ENCODE data around the gene DEFB127.
A peak's percentile ranks its signal among the peaks of the same experiment; 100 is the strongest.
"Not testable (repeated sequence)": the region's sequence is repeated elsewhere in the genome, so short reads cannot be mapped to it uniquely, and the experiment has no call there.

Gene DEFB127, protein sequence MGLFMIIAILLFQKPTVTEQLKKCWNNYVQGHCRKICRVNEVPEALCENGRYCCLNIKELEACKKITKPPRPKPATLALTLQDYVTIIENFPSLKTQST

DNA sequence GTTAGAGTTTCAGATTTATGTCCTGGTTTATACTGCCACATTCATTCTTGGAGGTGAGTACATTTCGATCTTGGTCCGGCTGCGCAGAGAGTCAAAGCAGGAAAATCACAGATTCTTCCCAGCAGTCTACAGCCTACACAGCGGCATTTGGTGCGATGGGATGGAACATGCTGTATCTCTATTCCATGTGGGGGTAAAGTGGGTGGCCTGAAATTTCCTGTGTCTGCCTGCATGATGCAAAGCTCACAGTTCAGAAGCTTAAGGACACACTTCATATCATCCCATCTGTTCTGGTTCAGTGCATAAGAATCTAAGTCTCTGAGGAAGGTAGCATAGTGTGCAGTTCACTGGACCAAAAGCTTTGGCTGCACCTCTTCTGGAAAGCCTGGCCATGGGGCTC, at the start of gene DEFB127:
Gene DEFB127 (plus strand): TSS at position 301 of the 400 bp plus-strand sequence. CDS start 91 bp downstream, at position 392.
- DNase-seq (ENCODE audit: low read depth) = no peak

DNA sequence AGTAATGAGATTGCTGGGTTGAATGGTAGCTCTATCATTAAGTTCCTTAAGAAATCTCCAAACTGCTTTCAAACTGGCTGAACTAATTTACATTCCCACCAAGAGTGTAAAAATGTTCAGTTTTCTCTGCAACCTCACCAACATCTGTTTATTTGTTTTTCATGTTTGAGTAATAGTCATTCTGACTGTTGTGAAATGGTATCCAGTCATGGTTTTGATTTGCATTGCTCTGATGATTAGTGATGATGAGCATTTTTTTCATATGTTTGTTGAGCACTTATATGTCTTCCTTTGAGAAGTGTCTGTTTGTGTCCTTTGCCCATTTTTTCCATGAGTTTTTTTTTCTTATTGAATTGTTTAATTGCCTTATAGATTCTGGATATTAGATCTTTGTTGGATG, 44.9 kb upstream of the DEFB127 start:
- DNase-seq (ENCODE audit: low read depth) = no peak

DNA sequence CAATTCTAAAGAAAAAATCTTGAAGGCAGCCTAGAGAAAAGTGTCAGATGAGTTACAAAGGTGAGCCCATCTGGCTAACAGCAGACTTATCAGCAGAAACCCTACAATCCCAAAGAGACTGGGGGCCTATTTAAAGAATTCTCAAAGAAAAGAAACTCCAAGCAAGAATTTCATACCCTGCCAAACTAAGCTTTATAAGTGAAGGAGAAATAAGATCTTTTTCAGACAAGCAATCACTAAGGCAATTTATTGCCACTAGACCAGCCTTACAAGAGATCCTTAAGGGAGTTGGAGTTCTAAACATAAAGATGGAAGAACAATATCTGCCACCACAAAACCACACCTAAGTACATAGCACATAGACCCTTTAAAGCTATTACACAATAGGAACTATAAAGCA, 39.7 kb upstream of the DEFB127 start:
- DNase-seq (ENCODE audit: low read depth) = no peak

DNA sequence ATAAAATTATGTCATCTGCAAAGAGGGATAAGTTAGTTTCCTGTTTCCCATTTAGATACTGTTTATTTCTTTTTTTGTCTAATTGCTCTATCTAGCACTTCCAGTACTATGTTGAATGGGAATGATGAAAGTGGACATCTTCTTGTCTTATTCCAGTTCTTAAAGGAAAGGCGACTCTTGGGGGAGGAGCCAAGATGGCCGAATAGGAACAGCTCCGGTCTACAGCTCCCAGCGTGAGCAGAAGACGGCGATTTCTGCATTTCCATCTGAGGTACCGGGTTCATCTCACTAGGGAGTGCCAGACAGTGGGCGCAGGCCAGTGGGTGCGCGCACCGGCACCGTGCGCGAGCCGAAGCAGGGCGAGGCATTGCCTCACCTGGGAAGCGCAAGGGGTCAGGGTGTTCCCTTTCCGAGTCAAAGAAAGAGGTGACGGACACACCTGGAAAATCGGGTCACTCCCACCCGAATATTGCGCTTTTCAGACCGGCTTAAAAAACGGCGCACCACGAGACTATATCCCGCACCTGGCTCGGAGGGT, 27.4 kb upstream of the DEFB127 start:
- not testable (repeated sequence) for DNase-seq (ENCODE audit: low read depth)

DNA sequence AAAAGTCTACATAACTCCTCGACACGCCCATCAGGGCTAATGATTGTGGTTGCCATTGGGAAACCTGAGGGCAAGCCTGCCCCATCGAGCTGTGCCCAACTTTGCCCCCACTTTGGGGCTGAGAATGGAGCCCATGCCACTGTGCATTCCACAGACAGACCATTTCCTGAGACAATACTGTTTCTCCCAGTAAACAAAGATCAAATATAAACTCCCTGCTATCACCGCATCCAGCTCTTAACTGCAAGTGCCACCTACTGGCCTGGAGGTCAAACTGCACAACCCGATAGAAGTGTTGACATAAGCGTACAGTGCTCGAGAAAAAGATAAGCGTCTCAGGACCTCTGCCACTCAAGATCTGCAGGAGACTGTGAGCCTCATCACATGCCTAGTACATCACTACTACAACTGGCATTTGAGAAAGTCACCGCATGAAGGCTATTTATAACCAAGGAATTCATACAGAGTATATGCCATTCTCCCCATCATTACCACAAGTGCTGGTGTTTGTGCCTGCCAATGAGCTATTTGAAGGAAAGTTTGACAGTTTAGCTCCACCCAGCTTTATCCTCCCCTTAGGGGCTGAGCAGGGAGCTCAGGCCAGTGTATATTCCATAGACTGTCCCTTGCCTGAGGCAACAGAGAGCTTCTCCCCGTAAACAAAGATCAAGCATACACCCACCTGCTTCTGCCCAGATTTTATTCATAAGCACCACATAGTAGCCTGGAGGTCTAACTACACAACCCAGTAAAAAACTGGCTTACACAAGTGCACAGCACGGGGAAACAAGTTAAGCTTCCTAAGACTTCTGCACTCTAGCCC, 19.4 kb upstream of the DEFB127 start:
- no peak for DNase-seq (ENCODE audit: low read depth)

DNA sequence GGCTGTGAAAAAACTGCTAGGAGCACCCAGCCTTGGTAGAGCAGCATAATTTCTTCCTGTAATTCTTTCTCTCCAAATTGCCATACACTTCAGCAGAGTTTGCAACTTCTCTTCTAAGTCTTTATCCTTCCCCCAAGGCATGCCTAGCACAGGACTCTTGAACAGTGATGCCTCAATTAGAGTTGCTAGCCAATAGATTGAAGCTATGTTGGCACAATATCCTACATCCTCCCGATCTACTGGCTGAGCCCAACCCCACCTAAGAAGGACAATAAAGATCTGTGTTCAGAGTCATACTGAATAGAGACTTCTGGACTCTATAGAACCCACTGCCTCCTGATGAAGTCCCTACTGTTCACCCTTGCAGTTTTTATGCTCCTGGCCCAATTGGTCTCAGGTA, 15.0 kb upstream of the DEFB127 start, which contains the start of gene DEFB126:
Gene DEFB126 (plus strand): TSS at position 301 of the 400 bp plus-strand sequence. CDS start 39 bp downstream, at position 340.
- no peak for DNase-seq (ENCODE audit: low read depth)

DNA sequence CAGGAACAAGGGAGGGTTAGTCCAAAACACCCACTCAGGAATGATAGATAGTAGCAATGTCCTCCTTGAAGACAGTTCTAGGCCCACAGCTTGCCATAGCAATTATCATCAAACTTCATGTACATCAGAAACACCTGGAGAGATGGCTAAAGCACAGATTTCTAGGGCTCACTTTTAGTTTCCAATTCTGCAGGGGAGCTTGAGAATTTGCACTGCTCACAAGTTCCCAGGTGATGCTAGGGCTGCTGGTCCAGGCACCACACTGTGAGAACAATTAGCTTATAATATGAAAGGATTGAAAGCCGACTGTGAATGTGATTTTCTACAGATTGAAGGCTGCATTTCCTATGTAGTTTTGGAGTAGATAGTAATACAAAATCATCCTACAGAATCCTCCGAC, 11.4 kb upstream of the DEFB127 start:
- no peak for DNase-seq (ENCODE audit: low read depth)

DNA sequence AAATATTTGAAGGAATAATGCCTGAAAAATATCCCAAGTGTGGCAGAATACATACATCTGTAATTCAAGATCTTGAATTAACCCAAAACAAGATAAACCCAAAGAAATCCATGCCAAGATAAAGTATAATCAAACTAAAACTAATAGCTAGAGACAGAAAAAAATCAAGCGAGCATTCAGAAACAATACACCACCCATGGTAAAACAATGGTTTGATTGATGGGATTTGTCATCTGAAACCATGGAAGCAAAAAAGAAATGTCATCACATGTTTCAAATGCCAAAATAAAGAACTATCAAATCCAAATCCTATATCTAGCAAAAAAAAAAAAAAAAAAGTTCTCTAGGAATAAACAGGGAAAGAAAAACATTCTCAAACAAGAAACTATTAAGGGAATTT, 5.1 kb upstream of the DEFB127 start:
- no peak for DNase-seq (ENCODE audit: low read depth)

DNA sequence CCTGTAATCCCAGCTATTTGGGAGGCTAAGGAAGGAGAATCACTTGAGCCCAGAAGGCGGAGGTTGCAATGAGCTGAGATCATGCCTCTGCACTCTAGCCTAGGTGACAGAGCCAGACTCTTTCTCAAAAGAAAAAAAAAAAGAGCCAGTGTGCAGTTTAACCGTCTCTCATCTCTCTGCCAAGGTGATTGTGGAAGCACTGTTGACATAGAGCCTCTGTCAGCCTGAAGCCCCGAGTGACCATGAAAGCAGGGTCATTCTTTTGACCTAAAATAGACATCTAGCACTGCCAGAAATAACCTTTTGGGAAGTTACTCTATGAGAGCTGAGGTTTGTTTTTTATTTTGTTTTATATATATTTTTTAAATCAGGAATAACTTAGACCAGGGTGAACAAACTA, 7.4 kb downstream of the DEFB127 start:
- DNase-seq (ENCODE audit: low read depth) = no peak

DNA sequence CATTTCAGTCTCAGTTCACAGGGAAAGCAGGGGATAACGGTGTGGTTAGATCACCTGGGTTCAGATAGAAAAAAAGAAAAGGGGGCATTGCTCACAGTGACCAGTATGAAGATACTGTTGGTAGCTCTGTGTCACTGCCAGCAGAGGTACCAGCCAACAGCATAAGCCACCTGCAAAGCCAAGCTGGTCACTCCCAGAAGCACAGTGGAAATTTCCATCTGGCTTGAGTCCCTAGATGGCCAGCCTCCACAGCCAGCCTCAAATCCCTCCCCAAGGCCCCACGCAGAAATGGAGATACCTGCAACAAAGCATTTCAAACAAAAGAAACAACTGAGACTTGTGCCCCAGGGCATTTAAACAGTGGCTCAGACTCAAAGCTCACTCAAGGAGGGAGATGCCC, 11.6 kb downstream of the DEFB127 start:
- DNase-seq (ENCODE audit: low read depth) = no peak

DNA sequence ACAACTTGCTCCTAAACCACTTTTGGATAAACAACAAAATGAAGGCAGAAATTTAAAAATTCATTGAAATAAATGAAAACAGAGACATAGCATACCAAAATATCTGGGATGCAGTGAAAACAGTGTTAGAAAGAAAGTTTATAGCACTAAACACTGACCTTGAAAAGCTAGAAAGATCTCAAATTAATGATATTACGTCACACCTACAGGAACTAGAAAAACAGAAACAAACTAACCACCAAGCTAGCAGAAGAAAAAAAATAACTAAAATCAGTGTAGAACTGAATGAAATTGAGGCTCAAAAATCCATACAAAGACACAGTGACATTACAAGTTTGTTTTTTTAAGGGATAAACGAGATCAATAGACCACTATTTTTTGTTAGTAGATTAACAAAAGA, 27.0 kb downstream of the DEFB127 start:
- no peak for DNase-seq (ENCODE audit: low read depth)

DNA sequence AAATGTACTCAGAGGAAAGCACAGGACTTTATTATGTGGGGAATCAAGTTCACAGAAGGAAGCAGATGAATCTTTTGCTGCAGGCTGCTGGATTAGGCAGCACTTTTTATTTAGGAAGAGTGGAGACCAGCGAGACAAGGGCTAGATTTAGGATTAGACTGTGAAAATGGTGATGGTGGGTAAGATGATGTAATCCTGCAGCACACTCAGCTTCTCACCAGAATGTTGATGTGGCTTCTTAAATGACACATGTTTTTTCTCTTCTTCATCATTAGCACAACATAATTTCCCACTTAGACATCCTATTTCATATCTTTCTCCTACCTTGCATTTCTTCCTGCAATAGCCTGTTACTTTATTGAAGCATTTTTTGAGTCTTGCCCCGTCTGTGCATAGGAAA, 30.5 kb downstream of the DEFB127 start:
- DNase-seq (ENCODE audit: low read depth) = no peak

DNA sequence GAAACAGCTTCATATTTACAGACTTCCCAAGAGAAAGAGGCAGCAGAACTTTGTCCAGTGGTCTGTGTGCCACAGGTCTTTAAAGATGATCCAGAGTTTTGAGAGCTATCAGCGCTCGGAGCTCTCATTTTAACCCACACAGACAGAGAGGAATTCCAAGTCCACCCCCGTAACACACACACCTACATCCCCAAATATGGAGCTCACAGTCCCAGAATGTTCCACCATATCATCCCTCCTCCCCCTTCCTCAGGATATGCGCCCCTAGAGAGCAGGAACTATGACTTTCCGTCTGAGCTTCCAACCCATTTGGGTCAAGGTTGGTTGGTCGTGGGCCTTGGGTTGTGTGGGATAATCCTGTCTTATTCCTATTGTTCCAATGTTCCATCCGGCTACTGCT, 32.4 kb downstream of the DEFB127 start, which contains the start of gene DEFB128:
Gene DEFB128 (minus strand): TSS at position 101 of the 400 bp plus-strand sequence. CDS start 88 bp downstream, at position 13.
- no peak for DNase-seq (ENCODE audit: low read depth)

DNA sequence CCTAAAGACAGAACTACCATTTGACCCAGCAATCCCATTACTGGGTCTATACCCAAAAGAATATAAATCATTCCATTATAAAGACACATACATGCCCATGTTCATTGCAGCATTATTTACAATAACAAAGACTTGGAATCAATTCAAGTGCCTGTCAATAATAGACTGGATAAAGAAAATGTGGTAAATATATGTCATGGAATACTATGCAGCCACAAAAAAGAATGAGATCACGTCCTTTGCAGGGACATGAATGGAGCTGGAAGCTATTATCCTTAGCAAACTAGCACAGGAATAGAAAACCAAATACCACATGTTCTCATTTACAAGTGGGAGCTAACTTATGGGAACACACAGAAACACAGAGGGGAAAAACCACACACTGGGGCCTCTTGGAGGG, 41.0 kb downstream of the DEFB127 start:
- DNase-seq (ENCODE audit: low read depth) = no peak

DNA sequence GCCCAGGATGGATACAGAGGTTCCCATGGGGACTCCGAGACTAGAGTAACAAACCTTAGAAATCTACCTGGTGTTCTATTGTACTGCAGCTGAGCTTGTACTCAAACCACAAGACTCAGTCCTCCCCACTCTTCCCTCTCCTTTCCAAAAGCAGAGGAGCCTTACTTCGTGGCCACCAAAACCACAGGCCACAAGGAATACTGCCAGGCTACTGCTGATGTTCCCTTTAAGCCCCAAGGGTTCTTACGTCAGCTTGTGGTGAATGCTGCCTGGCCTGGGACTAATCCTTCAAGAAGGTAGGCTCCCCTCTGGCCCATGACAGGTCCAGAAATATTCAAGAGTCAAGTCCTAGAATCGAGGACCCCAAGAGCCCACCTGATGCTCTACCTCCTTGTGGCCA, 42.7 kb downstream of the DEFB127 start:
- peak; percentile 12 for DNase-seq (ENCODE audit: low read depth)

DNA sequence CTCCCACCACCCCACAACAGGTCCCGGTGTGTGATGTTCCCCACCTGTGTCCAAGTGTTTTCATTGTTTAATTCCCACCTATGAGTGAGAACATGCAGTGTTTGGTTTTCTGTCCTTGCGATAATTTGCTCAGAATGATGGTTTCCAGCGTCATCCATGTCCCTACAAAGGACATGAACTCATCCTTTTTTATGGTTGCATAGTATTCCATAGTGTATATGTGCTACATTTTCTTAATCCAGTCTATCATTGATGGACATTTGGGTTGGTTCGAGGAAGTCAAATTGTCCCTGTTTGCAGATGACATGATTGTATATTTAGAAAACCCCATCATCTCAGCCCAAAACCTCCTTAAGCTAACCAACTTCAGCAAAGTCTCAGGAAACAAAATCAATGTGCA, 46.4 kb downstream of the DEFB127 start:
- not testable (repeated sequence) for DNase-seq (ENCODE audit: low read depth)
